HG02759 (cell line): Measurements from ENCODE around the gene CYTH3.
"Not testable (repeated sequence)": the region's sequence is repeated elsewhere in the genome, so short reads cannot be mapped to it uniquely, and the experiment has no call there.

Experiments
- ATAC-seq: cut with Tn5 transposase; IDR thresholded peaks from one replicate; pipeline ENCODE4 v1.9.1; 2021; ENCODE audit warnings: mild to moderate bottlenecking, moderate library complexity; ENCODE audit not compliant: unreplicated experiment

The CYTH3 gene

GRCh38 chr7:6283391-6284054 is 11.1 kb upstream of the CYTH3 start:
- ATAC-seq = not testable (repeated sequence)

GRCh38 chr7:6279937-6280336 is 7.5 kb upstream of the CYTH3 start:
- ATAC-seq = no peak

GRCh38 chr7:6279341-6279740 is 6.9 kb upstream of the CYTH3 start:
- ATAC-seq = no peak

- no peak for ATAC-seq
Measured at GRCh38 chr7:6278749-6279310, 6.4 kb upstream of the CYTH3 start.

GRCh38 chr7:6277476-6277875 is 5.1 kb upstream of the CYTH3 start:
- no peak for ATAC-seq

GRCh38 chr7:6276911-6277408 is 4.5 kb upstream of the CYTH3 start:
- ATAC-seq = no peak

- no peak for ATAC-seq
Measured at GRCh38 chr7:6274743-6275142, 2.3 kb upstream of the CYTH3 start.

- ATAC-seq = no peak
Measured at GRCh38 chr7:6273917-6274630, 1.6 kb upstream of the CYTH3 start.

- ATAC-seq = no peak
Measured at GRCh38 chr7:6273380-6273837, 985 bp upstream of the CYTH3 start.

GRCh38 chr7:6271694-6272440 is 557 bp downstream of the CYTH3 start:
- peak; percentile 11 for ATAC-seq

GRCh38 chr7:6271060-6271658 is 1.3 kb downstream of the CYTH3 start:
- no peak for ATAC-seq

GRCh38 chr7:6269527-6269926 is 2.9 kb downstream of the CYTH3 start:
- ATAC-seq = no peak

GRCh38 chr7:6268907-6269306 is 3.5 kb downstream of the CYTH3 start:
- no peak for ATAC-seq

- no peak for ATAC-seq
Measured at GRCh38 chr7:6268023-6268900, 4.2 kb downstream of the CYTH3 start.

GRCh38 chr7:6266699-6267098 is 5.7 kb downstream of the CYTH3 start:
- ATAC-seq = no peak

- ATAC-seq = no peak
Measured at GRCh38 chr7:6262221-6262620, 10.2 kb downstream of the CYTH3 start.

- ATAC-seq = no peak
Measured at GRCh38 chr7:6261699-6262098, 10.7 kb downstream of the CYTH3 start.

GRCh38 chr7:6260291-6261187 is 11.9 kb downstream of the CYTH3 start:
- ATAC-seq = no peak

- no peak for ATAC-seq
Measured at GRCh38 chr7:6259257-6259656, 13.2 kb downstream of the CYTH3 start.
